GM21529 (cell line): ENCODE measurements around the gene STAM.
A peak's percentile ranks its signal among the peaks of the same experiment; 100 is the strongest.

Source experiments
- ATAC-seq: cut with Tn5 transposase; IDR thresholded peaks from one replicate; pipeline ENCODE4 v1.9.1; 2021; ENCODE audit not compliant: unreplicated experiment

Gene STAM

GRCh38 chr10:17725703-17726102 is 81.8 kb downstream of the STAM start:
- ATAC-seq, result no peak

GRCh38 chr10:17729630-17730029 is 85.7 kb downstream of the STAM start:
- no peak for ATAC-seq

DNA sequence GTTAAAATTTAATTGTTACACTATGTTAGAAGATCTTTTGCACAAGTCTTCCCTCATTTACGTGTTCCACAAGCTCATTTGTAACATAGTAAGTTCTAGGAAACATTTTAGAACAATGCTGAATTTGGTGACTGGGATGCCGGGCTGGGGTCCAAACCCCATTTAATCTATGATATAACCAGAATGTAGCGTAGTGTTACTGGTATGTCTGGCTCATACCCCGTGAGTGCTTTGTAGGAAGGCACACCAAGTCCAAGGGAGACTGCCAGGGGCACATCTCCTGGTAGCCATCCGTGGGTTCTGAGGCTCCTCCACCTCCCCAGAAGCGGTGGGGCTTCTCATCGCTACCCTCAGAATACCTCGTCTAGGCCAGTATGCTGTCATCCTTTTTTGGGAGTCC is 86.7 kb downstream of the STAM start:
- ATAC-seq, result no peak

DNA sequence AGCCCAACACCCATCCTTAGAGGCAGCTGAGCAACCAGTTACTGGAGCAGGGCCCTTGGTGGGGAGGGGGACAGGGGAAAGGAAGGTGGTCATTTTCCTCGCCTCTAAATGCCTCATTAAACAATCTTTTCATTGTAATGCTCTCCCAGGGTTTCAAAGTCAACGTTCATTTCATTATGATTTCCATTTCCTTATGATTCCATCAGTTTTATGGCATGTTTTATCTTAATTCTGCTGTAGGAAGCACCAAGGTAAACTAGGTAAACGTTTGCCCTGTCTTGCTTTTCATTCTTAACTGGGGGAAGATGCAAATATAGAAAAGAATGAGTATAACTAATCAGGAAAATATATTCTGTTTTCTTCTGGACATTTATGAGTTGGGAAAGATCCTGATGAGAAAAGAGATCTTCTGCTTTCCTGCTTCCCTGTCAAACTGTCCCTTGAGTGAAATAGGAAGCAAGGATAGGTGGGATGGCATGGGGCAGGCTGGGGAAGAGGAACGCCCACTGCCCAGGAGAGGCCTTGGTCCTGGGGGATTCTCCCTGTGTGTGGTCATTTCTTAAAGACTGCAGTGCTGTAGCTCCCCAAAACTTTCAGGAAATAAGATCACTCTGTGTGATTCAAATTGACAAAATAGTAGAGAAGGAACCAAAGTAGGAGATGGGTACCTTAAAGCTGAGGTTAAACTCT is 87.5 kb downstream of the STAM start:
- no peak for ATAC-seq

DNA sequence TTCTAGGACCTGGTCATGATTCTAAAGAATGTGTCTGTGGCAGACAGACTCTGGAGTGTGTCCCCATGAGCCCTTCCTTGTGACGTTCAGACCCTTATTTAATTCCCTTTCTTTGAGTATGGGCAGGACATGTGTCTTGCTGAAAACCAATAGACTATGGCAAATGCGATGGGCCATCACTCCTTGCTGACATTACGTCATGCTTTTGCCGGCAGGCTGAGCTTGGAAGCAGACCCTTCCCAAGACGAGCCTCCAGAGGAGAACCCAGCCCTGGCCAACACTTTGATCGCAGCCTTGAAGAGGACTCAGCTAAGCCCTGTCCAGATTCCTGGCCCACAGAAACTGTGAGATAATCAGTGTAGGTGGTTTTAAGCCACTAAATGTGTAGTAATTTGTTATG is 89.7 kb downstream of the STAM start:
- ATAC-seq, result no peak

DNA sequence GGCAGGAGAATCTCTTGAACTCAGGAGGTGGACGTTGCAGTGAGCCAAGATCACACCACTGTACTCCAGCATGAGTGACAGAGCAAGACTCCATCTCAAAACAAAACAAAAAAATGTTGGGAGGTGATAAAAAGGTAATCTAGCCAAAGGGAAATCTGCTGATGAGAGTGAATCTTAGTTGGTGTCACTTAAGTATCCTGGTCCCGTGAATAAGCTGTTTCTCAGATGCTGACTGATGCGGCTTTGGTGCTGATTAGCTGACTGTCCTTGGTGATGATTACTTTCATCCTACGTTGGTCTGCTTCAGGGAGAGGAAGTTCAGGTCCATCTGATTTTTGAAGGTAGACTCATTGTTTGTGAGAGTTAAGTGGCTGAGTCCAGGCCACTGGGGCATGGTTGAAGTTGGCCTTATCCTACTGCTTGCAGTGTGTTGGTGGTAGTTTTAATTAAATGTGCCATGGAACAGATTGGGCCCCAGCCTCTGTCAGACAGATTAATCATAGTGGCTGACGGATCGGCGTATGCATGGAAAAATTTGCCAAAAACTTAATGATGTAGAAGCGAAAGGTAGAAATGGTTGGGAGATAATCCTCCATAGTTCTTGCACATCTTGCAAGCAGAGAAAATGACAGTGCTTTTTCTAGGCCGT is 90.6 kb downstream of the STAM start:
- no peak for ATAC-seq

DNA sequence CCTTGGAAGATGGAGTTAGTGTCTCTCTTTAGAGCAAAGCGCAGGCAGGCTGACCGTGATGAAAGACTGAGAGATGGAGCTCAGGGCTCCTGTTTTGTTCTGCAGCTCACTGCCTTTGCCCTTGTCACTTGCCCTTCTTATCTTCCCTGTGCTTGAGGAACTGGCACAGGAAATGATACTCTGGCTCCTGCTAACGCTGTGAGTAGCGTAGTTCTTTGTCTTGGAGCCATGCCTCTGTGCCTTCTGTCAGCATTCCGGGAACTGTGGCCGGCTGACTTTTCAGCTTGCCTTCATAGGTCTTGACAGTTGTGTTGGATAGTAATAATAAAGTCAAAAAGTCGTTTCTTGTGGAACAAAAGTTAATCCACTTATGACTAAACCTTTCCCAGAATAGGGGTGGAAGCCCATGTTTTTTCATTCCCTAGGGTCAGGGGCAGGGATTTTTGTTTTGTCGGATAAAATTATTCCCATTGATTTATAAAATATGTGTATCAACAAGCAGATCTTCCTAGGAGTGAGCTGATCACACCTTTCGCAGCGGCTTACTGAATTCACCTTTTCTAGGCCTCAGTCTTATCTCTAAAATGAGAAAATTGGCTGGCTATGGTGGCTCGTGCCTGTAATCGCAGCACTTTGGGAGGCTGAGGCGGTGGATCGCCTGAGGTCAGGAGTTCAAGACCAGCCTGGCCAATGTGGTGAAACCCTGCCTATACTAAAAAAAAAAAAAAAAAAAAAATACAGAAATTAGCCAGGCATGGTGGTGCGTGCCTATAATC is 91.4 kb downstream of the STAM start:
- no peak for ATAC-seq

DNA sequence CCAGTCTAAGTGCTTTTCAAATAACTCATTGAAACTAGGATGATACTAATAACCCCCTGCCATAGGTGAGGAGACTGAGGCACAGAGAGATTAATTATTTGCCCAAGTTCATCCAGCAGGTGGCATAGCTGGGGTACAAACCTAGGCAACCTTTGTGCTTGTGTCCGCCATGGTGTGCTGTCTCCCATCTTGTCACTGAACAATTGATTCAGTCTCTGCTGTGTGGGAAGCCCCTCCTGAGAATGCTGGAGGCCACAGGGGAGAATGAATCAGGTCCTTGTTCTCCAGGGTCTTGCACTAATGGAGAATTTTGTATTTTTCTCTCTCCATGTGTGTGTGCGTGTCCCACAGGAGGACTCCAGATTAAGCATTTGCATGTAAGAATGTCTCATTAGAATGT is 92.3 kb downstream of the STAM start:
- no peak for ATAC-seq

GRCh38 chr10:17737027-17737965 is 93.3 kb downstream of the STAM start:
- ATAC-seq, result no peak

DNA sequence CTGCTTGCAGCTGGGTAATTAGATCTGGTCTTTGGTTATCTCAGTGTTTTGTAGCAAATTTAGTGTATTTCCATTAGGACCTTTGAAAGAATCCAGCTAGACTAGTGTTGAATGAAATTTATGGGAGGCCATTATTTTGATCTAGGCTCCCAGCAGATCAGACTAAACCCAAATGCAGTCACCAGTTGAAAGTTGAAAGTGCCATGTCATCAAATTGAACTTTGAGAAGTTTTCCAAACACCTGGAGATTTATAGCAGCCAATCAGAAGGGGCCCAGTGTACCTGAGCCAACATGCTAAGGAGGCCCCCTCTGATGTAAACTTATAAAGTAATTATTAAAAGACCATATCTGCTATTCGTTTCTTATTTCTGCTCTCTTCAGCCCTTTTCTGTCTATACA is 96.7 kb downstream of the STAM start:
- ATAC-seq, result no peak

DNA sequence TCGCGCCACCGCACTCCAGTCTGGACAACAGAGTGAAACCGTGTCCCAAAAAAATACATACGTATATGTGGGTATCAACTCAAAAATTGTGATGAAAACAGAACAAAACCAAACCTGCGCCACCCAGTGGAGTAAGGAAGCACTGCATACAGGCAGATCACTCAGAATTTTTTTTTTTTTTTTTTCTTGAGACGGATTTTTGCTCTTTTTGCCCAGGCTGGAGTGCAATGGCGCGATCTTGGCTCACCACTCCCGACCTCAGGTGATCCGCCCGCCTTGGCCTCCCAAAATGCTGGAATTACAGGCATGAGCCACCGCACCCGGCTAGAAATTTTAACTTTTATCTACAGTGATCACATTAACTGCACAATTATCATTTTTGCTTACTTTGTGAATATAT is 99.0 kb downstream of the STAM start:
- no peak for ATAC-seq

DNA sequence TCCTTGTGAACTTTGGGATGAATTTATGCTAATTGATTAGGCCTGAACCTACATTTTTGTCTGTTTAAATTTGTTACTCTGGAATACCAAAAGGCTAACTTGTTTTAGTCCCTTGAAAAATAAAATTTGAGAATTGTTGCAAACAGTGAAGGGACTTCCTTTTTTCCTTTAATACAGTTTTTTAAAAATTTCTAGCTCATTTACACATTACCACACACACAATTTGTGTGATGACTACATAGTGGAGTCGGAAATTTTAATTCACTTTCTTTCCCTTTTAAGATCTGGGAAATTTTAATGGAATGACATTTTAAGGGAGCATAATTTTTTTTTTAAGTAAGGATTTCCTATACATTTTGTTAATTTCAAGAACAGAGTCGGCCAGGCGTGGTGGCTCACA is 99.5 kb downstream of the STAM start:
- ATAC-seq, result no peak

DNA sequence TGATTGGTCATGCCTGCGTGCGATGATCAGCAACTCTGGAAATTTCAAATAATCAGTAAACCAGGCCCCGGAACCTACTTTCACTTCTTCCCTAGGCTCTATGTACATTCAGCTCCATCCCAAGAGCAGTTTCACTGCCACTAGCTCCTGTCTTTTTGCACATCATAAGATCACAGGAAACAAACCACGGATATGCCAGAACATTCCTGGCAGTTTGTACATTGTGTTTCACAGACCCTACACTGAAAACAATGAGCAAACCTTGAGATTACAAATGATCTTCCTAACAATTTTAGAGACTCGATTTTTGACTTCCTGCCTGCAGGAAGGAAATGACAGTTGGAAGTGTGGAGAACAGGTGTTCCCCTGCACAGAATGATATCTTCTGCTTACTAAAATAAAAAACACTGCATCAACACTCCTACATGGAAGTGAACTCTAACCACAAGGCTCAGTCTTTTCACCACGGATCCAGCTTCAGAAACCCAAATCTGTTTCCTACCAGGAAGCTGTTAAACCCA is 100.5 kb downstream of the STAM start:
- ATAC-seq, result no peak

GRCh38 chr10:17747883-17748550 is 104.1 kb downstream of the STAM start:
- no peak for ATAC-seq

GRCh38 chr10:17749890-17750289 is 105.9 kb downstream of the STAM start:
- no peak for ATAC-seq

DNA sequence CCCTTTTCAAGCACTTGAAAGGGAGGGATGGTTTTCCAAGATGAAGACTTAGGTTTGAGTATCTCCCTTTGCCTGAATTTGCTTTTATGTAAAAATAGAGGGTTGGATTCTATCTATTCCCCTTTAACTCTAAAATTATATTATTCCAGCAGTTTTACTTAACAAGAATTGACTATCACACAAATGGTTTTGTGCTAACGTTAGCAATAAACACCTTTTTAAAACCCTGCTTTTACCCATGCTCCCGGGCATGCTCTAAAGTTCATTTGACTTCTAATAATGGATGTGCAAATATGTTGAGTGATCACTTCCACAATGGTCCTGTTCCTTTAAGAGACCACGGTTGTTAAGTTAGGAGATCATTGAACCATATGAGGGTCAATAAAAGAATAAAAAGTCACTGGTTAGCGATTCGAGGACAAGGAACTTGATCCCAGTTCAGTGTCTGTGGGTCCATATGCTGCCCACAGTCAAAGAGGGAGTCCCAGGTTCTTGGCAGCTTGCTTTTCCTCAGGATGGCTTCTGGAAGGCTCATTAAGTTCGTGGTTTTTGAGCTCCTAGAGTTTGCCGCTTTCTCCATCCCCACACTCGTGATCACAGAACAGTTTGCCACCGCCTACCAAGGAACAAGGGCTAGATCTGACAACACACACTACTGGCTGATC is 108.0 kb downstream of the STAM start, which contains the start of gene TMEM236:
Gene TMEM236 (plus strand): TSS at position 421 of the 665 bp plus-strand sequence. CDS start 95 bp downstream, at position 516.
- ATAC-seq, result no peak

DNA sequence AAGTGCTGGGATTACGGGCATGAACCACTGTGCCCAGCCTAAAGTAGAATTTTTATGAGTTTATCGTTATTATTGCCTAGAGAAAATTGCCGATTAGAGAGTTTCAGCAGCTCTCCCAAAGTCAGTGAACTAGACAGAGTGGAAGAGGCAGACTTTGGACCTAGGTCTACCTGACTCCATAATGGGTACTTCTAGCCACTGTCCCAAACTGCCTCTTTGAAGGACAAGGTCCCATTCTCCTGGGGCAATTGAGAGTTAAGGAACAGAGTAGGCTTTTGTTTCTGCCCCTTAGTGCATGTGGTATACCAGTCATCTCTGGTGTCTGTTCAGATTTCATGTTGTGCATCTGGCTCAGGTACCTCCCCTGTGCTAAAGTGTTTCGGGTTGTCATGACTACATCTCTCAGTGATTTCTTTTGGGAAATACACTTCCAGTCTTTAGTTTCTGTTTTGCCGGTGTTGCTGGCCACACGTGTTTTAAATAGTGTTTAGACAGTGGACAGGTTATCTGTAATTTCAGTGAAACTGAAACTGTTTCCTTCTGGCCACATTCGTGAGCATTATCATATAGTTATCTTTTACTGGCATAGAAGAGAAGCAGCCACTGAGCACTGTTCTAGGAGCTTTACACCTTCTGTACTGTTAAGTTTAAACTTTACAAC is 112.7 kb downstream of the STAM start:
- peak; percentile 96 for ATAC-seq

DNA sequence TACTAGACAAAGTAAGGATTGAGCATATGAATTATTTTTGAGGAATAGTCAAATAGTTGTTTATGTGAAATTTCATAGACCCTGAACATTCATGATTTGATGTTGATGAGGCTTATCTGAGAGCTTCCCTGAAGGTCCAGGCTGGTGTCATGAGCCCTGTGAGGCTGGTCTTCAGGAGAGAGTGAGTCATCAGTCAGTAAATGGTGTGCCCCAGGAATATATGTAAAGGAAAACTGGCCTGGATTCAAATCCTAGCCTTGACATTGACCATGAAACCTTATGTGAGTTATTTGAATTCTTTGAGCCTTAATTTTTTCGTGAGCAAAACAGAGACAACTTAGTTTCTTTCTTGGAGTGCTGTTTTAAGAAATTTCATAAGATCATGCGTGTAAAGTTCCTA is 114.2 kb downstream of the STAM start:
- no peak for ATAC-seq

DNA sequence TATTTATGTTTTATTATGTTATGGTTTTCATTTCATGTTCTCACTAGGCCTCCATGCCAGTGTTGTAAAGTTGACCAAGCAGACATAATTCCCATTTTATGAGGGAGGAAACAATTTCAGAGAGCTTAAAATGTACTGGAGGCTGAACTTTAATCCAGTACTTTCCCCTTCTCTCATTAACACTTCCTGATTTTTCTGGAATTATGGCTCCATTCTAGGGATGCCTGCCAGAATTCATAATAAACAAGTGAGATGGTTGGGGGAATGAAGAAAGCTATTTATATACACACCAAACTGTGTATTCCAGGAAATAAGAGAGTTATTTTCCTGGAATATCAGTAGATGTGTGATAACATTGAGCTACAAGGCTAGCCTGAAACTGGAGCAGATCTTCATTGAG is 114.9 kb downstream of the STAM start:
- ATAC-seq, result no peak
